PFSK-1 (cell line): ENCODE results near the gene MRPL3.

Source experiments
- POLR2AphosphoS5 ChIP-seq: IDR thresholded peaks from 2 replicates; pipeline ENCODE4 v1.6.1; 2012; ENCODE audit warnings: low read depth, mild to moderate bottlenecking, control low read depth, low read length, moderate library complexity
- TAF1 ChIP-seq: IDR thresholded peaks from 2 replicates; pipeline ENCODE4 v1.6.1; 2012; ENCODE audit warnings: low read length, control low read depth, borderline replicate concordance; ENCODE audit not compliant: insufficient read depth

DNA sequence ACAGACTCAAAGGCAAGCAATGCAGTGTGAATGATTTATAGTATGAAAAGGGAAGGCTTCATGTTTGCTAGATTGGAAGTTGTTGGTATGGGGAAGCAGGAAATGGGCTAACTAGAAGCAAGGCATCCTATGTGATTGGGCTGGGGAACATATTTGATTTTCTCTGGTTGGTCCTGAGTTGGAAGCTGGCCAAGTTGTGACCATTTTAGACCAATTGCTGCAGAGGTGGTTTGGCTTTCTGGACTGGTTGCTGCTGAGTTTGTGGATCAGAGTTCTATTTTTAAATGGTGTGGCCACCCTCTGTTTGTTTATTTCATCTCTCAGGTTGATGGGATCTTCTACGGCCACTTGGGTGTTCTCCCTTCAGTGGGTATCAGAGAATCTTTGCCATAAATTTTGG lies 81.5 kb downstream of the MRPL3 start:
- TF ChIP-seq TAF1 (no peak), POLR2AphosphoS5 (no peak)
